Astrocyte (in vitro differentiated cells and primary cell): ENCODE data around the gene HSF4. TPM values are rescaled to one million over a fixed set of nuclear protein-coding genes. Genes with fewer than 3 reads are reported as not detected.
A peak's percentile ranks its signal among the peaks of the same experiment; 100 is the strongest.

ENCODE experiments used
- DNase-seq: peaks from one replicate; pipeline ENCODE4 v3.0.0-alpha.2; 2010; ENCODE audit warnings: low read depth
- FAIRE-seq: peaks from 2 replicates; lab custom pipeline; 2011; peaks lifted over from hg19 to GRCh38; lab: Jason Lieb, UNC
- H2AFZ ChIP-seq: 2 replicates; pipeline ENCODE4 v1.6.0; 2012; ENCODE audit warnings: low read depth, low read length, inconsistent platforms
- H3K27ac ChIP-seq: 2 replicates; pipeline ENCODE4 v1.5.1; 2011; ENCODE audit warnings: low read depth, low read length, inconsistent platforms
- H3K27me3 ChIP-seq: 2 replicates; pipeline ENCODE4 v1.6.0; 2011; ENCODE audit warnings: low read length, inconsistent platforms; ENCODE audit not compliant: insufficient read depth
- H3K36me3 ChIP-seq: 2 replicates; pipeline ENCODE4 v1.5.1; 2011; ENCODE audit warnings: low read length, inconsistent platforms; ENCODE audit not compliant: insufficient read depth
- H3K4me1 ChIP-seq: 2 replicates; pipeline ENCODE4 v1.5.1; 2011; ENCODE audit warnings: low read length, inconsistent platforms; ENCODE audit not compliant: insufficient read depth
- H3K4me2 ChIP-seq: 2 replicates; pipeline ENCODE4 v1.6.0; 2012; ENCODE audit warnings: low read length, inconsistent platforms
- H3K4me3 ChIP-seq: 2 replicates; pipeline ENCODE4 v1.5.1; 2011; ENCODE audit warnings: low read depth, mild to moderate bottlenecking, low read length, inconsistent platforms; ENCODE audit not compliant: insufficient read depth
- H3K79me2 ChIP-seq: 2 replicates; pipeline ENCODE4 v1.6.0; 2012; ENCODE audit warnings: mild to moderate bottlenecking, low read length, inconsistent platforms; ENCODE audit not compliant: insufficient read depth
- H3K9ac ChIP-seq: 2 replicates; pipeline ENCODE4 v1.6.0; 2012; ENCODE audit warnings: mild to moderate bottlenecking, low read length, inconsistent platforms
- H3K9me3 ChIP-seq: 2 replicates; pipeline ENCODE4 v1.5.1; 2012; ENCODE audit warnings: low read depth, mild to moderate bottlenecking, low read length, inconsistent platforms; ENCODE audit not compliant: insufficient read depth
- H4K20me1 ChIP-seq: 2 replicates; pipeline ENCODE4 v1.6.0; 2012; ENCODE audit warnings: low read length, inconsistent platforms; ENCODE audit not compliant: insufficient read depth
- H3K27ac Mint-ChIP-seq: one replicate; pipeline ENCODE4 v1.8.0; 2021; ENCODE audit warnings: mild to moderate bottlenecking, mixed read lengths; ENCODE audit not compliant: unreplicated experiment
- H3K27me3 Mint-ChIP-seq: one replicate; pipeline ENCODE4 v1.8.0; 2021; ENCODE audit warnings: low read depth, mixed read lengths; ENCODE audit not compliant: unreplicated experiment
- H3K36me3 Mint-ChIP-seq: one replicate; pipeline ENCODE4 v1.8.0; 2021; ENCODE audit warnings: low read depth, mixed read lengths; ENCODE audit not compliant: unreplicated experiment
- H3K4me1 Mint-ChIP-seq: one replicate; pipeline ENCODE4 v1.8.0; 2021; ENCODE audit warnings: low read depth, mixed read lengths; ENCODE audit not compliant: unreplicated experiment
- H3K4me3 Mint-ChIP-seq: one replicate; pipeline ENCODE4 v1.8.0; 2021; ENCODE audit warnings: mild to moderate bottlenecking, moderate library complexity, mixed read lengths; ENCODE audit not compliant: unreplicated experiment
- H3K9me3 Mint-ChIP-seq: one replicate; pipeline ENCODE4 v1.8.0; 2021; ENCODE audit warnings: mild to moderate bottlenecking, mixed read lengths; ENCODE audit not compliant: unreplicated experiment
- EZH2 ChIP-seq: IDR thresholded peaks from 2 replicates; pipeline ENCODE4 v1.6.1; 2012; ENCODE audit warnings: mild to moderate bottlenecking, low read length, inconsistent platforms; ENCODE audit not compliant: insufficient read depth
- total RNA-seq: library from RNA; stranded (reverse); gene quantifications from 2 replicates; pipeline ENCODE4 v1.2.1, GENCODE V29; 2021
- TF ChIP-seq, protein P1 (sequence below): IDR thresholded peaks from 2 replicates; pipeline ENCODE4 v1.5.1; 2011; ENCODE audit warnings: low read depth, mild to moderate bottlenecking, inconsistent platforms, low read length, moderate library complexity; ENCODE audit not compliant: insufficient read depth

Gene HSF4
- total RNA-seq, 1 donor from 2014 or later: 4.5 TPM

DNA sequence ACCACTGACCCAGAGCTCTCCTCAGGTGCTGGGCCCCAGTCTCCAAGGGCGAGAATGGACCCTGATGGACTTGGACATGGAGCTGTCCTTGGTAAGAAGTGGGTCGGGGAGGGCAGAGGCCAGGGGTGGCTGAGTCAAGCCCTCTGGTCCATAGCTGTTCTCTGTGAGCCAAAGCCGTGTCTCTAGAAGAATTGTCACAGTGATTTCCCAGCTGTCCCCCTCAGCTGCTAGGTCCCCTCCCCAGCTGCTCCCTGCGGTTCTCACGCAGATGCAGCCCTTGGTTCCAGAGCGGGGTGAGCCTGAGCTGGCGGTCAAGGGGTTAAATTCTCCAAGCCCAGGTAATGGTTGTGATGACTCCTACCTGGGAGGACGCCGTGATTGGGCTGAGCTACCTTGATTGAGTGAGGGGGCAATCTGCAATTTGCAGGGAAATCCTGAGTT, 4.5 kb downstream of the HSF4 start:
- Histone ChIP-seq H3K27me3 (peaks cover 41% of the 10 kb centered on the region), H3K4me2 (no peak overlapping the region), H3K4me1 (peaks cover 23% of the 10 kb centered on the region), H4K20me1 (peaks cover 11% of the 10 kb centered on the region), H3K27ac (no peak overlapping the region), H3K36me3 (no peaks in the 10 kb centered on the region), H3K9ac (no peak overlapping the region), H2AFZ (no peak overlapping the region), H3K4me3 (no peak overlapping the region), H3K9me3 (no peaks in the 10 kb centered on the region), H3K79me2 (no peaks in the 10 kb centered on the region)
- DNase-seq (no peak), FAIRE-seq (no peak)
- no peak overlapping the region for H3K27ac Mint-ChIP-seq
- TF ChIP-seq, protein P1, sequence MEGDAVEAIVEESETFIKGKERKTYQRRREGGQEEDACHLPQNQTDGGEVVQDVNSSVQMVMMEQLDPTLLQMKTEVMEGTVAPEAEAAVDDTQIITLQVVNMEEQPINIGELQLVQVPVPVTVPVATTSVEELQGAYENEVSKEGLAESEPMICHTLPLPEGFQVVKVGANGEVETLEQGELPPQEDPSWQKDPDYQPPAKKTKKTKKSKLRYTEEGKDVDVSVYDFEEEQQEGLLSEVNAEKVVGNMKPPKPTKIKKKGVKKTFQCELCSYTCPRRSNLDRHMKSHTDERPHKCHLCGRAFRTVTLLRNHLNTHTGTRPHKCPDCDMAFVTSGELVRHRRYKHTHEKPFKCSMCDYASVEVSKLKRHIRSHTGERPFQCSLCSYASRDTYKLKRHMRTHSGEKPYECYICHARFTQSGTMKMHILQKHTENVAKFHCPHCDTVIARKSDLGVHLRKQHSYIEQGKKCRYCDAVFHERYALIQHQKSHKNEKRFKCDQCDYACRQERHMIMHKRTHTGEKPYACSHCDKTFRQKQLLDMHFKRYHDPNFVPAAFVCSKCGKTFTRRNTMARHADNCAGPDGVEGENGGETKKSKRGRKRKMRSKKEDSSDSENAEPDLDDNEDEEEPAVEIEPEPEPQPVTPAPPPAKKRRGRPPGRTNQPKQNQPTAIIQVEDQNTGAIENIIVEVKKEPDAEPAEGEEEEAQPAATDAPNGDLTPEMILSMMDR: no peak
- TF ChIP-seq EZH2: no peak
- no peaks in the 10 kb centered on the region for H3K9me3 Mint-ChIP-seq
- peaks cover 48% of the 10 kb centered on the region for H3K27me3 Mint-ChIP-seq
- peaks cover 23% of the 10 kb centered on the region for H3K4me1 Mint-ChIP-seq
- peaks cover 7% of the 10 kb centered on the region for H3K36me3 Mint-ChIP-seq
- peak overlapping the region; percentile 45 for H3K4me3 Mint-ChIP-seq

DNA sequence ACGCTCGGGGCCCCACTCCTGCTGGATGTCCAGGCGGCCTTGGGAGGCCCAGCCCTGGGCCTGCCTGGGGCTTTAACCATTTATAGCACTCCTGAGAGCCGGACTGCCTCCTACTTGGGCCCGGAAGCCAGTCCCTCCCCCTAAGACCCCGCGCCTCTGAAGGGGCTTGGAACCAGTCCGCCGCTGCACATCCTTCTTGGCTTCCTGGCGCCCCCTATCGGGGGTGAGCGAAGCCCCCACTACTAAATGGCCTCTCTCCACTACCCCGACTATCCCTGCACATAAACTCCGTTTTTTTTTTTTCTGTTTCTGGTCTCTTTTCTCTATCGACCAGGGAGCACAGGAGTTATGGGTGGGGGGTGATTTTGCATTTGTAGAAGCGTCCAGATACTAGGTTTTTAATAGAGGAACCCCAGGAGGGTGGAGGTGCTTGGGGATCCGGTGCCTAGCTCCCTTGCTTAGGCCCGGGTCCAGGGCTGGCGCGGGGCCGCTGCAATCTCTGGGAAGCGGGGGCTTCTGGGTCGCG, 5.2 kb downstream of the HSF4 start:
- peak overlapping the region; percentile 95 for H3K27ac Mint-ChIP-seq
- H3K9ac ChIP-seq: peak overlapping the region; percentile 68
- peaks cover 38% of the 10 kb centered on the region for H3K27me3 ChIP-seq
- no peaks in the 10 kb centered on the region for H3K79me2 ChIP-seq
- H3K9me3 ChIP-seq: no peaks in the 10 kb centered on the region
- H3K4me2 ChIP-seq: peak overlapping the region; percentile 87
- TF ChIP-seq, protein P1: peak; percentile 55
- TF ChIP-seq EZH2: no peak
- peak overlapping the region; percentile 29 for H3K27ac ChIP-seq
- H3K4me3 Mint-ChIP-seq: peak overlapping the region; percentile 77
- peaks cover 45% of the 10 kb centered on the region for H3K27me3 Mint-ChIP-seq
- DNase-seq (no peak), FAIRE-seq (no peak)
- peaks cover 7% of the 10 kb centered on the region for H3K36me3 Mint-ChIP-seq
- peaks cover 10% of the 10 kb centered on the region for H4K20me1 ChIP-seq
- H2AFZ ChIP-seq: peak overlapping the region; percentile 74
- no peaks in the 10 kb centered on the region for H3K36me3 ChIP-seq
- peaks cover 23% of the 10 kb centered on the region for H3K4me1 Mint-ChIP-seq
- H3K4me3 ChIP-seq: peak overlapping the region; percentile 58
- peaks cover 29% of the 10 kb centered on the region for H3K4me1 ChIP-seq
- no peaks in the 10 kb centered on the region for H3K9me3 Mint-ChIP-seq

DNA sequence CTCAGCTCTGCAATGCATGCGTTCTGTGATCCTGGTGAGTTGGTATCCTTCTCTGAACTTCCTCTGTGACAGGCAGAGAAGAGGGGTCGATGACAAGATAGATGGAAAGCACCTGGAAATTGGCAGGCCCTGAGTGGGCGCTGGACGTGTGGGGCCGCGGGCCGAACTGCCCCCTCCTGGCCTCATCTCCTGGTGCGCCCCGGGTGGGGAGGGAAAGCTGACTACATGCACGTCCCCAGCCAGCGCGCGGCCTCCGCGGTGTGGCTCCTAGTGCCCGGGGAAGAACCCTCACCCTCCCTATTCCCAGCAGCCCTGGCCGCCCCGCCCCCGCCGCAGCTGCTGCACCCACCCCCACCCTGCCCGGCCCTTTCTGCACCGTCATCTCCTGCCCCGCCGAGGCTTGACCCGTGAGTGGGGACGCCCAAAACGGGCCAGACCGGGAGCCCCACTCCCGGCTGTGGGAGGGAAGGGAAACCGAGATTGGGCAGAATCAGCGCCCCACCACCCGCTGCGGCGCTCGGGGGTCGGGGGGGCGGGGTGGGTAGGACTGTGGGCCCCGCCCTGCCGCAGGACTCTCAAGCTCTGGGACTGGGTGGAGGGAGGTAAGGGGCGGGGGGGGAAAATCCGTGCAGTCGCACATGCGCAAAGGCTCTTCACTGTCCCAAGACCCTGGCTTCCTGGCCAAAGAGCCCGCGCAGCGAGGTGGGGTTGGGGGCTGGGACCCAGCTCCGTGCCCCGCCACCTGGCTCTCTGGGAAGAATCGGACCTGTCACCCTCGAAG, 5.8 kb downstream of the HSF4 start, which contains the start of gene NOL3:
Gene NOL3, plus strand, starts transcription at position 371 of the 781 bp plus-strand sequence.
- H3K4me1 Mint-ChIP-seq: peaks cover 23% of the 10 kb centered on the region
- peak within 1 kb of the TSS; percentile 81 for H3K4me3 Mint-ChIP-seq
- Histone ChIP-seq H3K9me3 (no peaks in the 10 kb centered on the region), H3K9ac (peak within 1 kb of the TSS; percentile 70), H3K4me3 (peak within 1 kb of the TSS; percentile 58), H3K27me3 (peaks cover 32% of the 10 kb centered on the region), H4K20me1 (peaks cover 10% of the 10 kb centered on the region), H3K36me3 (no peaks in the 10 kb centered on the region), H3K4me1 (peaks cover 31% of the 10 kb centered on the region), H2AFZ (peak within 1 kb of the TSS; percentile 74), H3K4me2 (peak within 1 kb of the TSS; percentile 87), H3K79me2 (no peaks in the 10 kb centered on the region), H3K27ac (peak within 1 kb of the TSS; percentile 29)
- TF ChIP-seq, protein P1: no peak
- TF ChIP-seq EZH2: no peak
- peaks cover 40% of the 10 kb centered on the region for H3K27me3 Mint-ChIP-seq
- peaks cover 7% of the 10 kb centered on the region for H3K36me3 Mint-ChIP-seq
- DNase-seq: peak; percentile 66
- H3K9me3 Mint-ChIP-seq: no peaks in the 10 kb centered on the region
- FAIRE-seq: no peak
- peak within 1 kb of the TSS; percentile 95 for H3K27ac Mint-ChIP-seq
